Lower lobe of right lung (tissue), 2 donors: ENCODE results near the gene CHID1. TPM values are rescaled to one million over a fixed set of nuclear protein-coding genes. Genes with fewer than 3 reads are reported as not detected.

ENCODE experiments used
- ATAC-seq, 2 donors: fragments of 200-7000 bp; cut with Tn5 transposase; one replicate each; pipeline ENCODE4 v1.9.1; 2020 to 2022; ENCODE audit warnings: mild to moderate bottlenecking in 2 of 2, moderate library complexity in 2 of 2
- DNase-seq: peaks from one replicate; pipeline ENCODE4 v3.0.0-alpha.2; 2020
- H3K27ac ChIP-seq: fragments of 200-600 bp; one replicate; pipeline ENCODE4 v1.8.0; 2022
- H3K27me3 ChIP-seq: fragments of 200-600 bp; one replicate; pipeline ENCODE4 v1.8.0; 2022; ENCODE audit warnings: low read depth
- H3K36me3 ChIP-seq: fragments of 200-600 bp; one replicate; pipeline ENCODE4 v1.8.0; 2022; ENCODE audit warnings: mild to moderate bottlenecking
- H3K4me1 ChIP-seq: fragments of 200-600 bp; one replicate; pipeline ENCODE4 v1.8.0; 2022
- H3K4me3 ChIP-seq: fragments of 200-600 bp; one replicate; pipeline ENCODE4 v1.8.0; 2022; ENCODE audit warnings: mild to moderate bottlenecking
- H3K9me3 ChIP-seq: fragments of 200-600 bp; one replicate; pipeline ENCODE4 v1.8.0; 2022
- intact Hi-C: fragments of 100-400 bp; cut with DNase I; formaldehyde crosslinking; loops from one replicate; pipeline ENCODE4 v1.11.0; 2022
- total RNA-seq: library from RNA; stranded (reverse); fragmentation: NEBNext Ultra II Directional; extraction: Animal tissue kit (Norgen Biotek cat#: 25700); gene quantifications from one replicate; pipeline ENCODE4 v1.2.1, GENCODE V29; 2021
- TF ChIP-seq, protein P1 (sequence below): fragments of 200-600 bp; IDR thresholded peaks from one replicate; pipeline ENCODE4 v1.8.0; 2022; ENCODE audit warnings: antibody characterized with exemption, mild to moderate bottlenecking
- donor health status: DM: no; HTN: yes; CAD: no; lungs with severe emphysema.

The CHID1 gene
- total RNA-seq, 1 donor from 2014 or later, result 65.0 TPM

DNA sequence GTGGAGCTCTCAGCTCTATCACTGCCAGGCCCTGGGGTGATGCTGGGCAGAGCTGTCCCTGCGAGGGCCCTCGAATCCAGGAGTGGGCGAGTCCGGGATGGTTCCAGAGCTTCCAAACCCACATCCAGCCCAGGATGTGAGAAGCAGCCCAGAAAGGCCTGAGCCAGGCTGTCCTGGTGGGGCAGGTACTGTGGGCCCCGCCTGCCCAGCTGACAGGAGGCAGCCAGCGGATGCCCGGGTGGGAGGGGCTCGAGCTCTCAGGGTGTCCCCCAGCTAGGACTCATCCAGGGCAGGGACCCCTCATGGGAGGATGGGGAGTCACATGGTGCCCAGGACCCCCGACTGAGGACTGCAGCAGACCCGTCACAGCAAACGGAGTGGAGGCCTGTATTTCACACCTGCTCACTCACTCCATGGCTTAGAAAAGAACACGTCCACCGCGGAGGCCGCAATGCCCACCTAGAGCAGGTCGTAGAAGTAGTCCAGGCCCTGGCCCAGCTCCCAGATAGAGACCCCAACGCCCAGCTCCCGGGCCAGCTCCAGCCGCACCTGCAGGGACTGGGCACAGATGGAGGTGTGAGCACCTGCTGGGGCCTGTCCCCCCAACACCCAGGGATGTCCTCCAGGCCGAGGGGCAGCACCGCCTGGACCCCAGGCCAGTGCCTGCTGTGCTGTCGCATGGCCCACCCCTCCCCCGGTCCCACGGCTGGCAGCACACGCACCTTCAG is 41.0 kb downstream of the CHID1 start:
- ATAC-seq (no peak), DNase-seq (no peak)
- no peaks in the 10 kb centered on the region for H3K27me3 ChIP-seq
- intact Hi-C loops, result no loop called here
- peaks cover 38% of the 10 kb centered on the region for H3K36me3 ChIP-seq
- H3K9me3 ChIP-seq, result no peaks in the 10 kb centered on the region
- H3K27ac ChIP-seq, result no peak overlapping the region
- TF ChIP-seq, protein P1, sequence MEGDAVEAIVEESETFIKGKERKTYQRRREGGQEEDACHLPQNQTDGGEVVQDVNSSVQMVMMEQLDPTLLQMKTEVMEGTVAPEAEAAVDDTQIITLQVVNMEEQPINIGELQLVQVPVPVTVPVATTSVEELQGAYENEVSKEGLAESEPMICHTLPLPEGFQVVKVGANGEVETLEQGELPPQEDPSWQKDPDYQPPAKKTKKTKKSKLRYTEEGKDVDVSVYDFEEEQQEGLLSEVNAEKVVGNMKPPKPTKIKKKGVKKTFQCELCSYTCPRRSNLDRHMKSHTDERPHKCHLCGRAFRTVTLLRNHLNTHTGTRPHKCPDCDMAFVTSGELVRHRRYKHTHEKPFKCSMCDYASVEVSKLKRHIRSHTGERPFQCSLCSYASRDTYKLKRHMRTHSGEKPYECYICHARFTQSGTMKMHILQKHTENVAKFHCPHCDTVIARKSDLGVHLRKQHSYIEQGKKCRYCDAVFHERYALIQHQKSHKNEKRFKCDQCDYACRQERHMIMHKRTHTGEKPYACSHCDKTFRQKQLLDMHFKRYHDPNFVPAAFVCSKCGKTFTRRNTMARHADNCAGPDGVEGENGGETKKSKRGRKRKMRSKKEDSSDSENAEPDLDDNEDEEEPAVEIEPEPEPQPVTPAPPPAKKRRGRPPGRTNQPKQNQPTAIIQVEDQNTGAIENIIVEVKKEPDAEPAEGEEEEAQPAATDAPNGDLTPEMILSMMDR, result no peak
- no peaks in the 10 kb centered on the region for H3K4me1 ChIP-seq
- H3K4me3 ChIP-seq, result no peak overlapping the region

DNA sequence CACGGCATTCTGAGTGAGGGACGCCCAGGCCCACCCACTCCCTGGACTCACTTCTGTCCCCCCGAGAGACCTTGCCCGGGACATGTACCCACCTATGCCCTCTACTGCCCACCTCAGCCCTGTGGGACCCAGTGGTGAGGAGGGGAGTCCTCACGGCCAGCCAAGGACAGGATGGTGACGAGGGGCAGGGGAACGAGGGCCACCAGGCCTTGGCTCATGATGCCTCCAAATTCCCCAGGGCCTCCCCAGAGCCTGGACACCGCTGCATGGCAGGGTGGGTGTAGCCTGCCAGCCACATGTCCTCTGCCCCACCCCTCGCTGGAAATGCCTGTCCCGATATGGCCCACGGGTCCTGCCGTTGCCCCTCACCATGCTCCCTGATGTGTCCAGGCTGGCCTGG is 41.8 kb downstream of the CHID1 start:
- intact Hi-C loops, result no loop called here
- H3K9me3 ChIP-seq, result no peaks in the 10 kb centered on the region
- ATAC-seq, result no peak
- no peaks in the 10 kb centered on the region for H3K4me1 ChIP-seq
- TF ChIP-seq, protein P1, result no peak
- no peak overlapping the region for H3K27ac ChIP-seq
- H3K27me3 ChIP-seq, result no peaks in the 10 kb centered on the region
- no peak for DNase-seq
- no peak overlapping the region for H3K4me3 ChIP-seq
- peaks cover 45% of the 10 kb centered on the region for H3K36me3 ChIP-seq

DNA sequence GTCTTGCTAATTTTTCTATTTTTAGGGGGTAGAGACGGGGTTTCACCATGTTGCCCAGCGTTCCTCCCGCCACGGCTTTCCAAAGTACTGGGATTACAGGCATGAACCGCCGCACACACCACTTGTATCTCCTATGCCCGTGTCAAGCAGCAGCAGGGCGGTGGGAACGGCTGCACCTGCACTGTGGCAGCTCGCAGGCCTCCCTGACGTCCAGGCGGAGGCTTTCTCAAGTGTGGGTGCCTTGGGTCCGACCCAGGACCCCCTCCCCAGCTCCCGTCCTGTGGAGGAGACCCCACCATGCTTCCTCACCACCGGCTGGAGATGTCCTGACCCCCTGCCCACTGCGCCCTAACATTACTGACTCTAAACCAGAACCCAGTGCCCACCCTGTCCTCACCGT is 42.2 kb downstream of the CHID1 start:
- intact Hi-C loops, result no loop called here
- H3K4me1 ChIP-seq, result no peaks in the 10 kb centered on the region

DNA sequence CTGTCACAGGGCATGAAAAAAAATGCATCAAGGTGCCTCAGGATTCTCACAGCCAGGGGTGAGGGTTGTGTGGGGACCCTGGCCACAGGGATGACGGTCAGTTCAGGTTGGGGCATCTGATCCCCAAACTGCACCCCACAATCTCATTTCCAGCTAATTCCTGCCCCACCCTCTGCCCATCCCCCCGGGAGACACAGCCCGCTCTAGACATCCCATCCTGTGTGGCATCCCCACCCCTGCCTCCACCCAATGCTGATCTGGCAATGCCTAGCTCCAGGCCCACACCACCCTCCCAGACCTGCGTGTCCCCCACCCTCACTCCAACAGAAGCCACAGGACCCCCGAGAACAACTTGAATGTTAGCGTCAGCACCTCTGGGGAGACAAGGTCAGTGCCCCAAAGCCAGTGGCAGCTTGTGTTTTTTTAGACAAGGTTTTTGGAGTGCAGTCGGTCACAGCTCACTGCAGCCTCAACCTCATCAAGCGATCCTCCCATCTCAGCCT is 42.7 kb downstream of the CHID1 start:
- H3K27me3 ChIP-seq, result no peaks in the 10 kb centered on the region
- no peak overlapping the region for H3K4me3 ChIP-seq
- intact Hi-C loops, result no loop called here
- H3K36me3 ChIP-seq, result peaks cover 54% of the 10 kb centered on the region
- TF ChIP-seq, protein P1, result no peak
- no peaks in the 10 kb centered on the region for H3K9me3 ChIP-seq
- DNase-seq (no peak), ATAC-seq (no peak)
- H3K27ac ChIP-seq, result no peak overlapping the region
- H3K4me1 ChIP-seq, result no peaks in the 10 kb centered on the region

More for the DNA sequence above, 42.2 kb downstream of the CHID1 start:
- Histone ChIP-seq H3K27me3 (no peaks in the 10 kb centered on the region), H3K36me3 (peaks cover 49% of the 10 kb centered on the region), H3K4me3 (no peak overlapping the region), H3K27ac (no peak overlapping the region), H3K9me3 (no peaks in the 10 kb centered on the region)
- TF ChIP-seq, protein P1, result no peak
- DNase-seq (no peak), ATAC-seq (no peak)

DNA sequence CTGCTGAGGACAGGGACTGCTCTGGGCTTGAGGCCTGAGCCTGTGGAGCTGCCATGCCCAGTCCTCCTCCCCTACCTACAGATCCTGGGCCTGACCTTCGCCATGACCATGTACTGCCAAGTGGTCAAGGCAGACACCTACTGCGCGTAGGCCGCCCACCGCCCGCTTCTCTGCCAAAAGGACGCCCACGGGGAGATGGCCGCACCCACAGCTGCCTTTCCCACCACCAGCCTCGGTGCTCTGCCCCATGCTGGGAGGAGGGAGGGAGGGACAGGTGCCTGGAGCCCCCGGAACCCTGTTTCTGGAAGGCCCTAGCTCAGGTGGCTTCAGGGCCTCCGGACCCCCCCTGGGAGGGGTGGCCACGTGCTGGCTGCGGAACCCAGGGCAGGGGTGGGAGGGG is 44.1 kb downstream of the CHID1 start:
- TF ChIP-seq, protein P1, result no peak
- intact Hi-C loops, result no loop called here
- ATAC-seq (no peak), DNase-seq (no peak)
- H3K36me3 ChIP-seq, result peaks cover 64% of the 10 kb centered on the region
- no peak overlapping the region for H3K27ac ChIP-seq
- no peaks in the 10 kb centered on the region for H3K9me3 ChIP-seq
- H3K4me3 ChIP-seq, result no peak overlapping the region
- H3K27me3 ChIP-seq, result no peaks in the 10 kb centered on the region
- H3K4me1 ChIP-seq, result peaks cover 6% of the 10 kb centered on the region
